ENCODE data around the gene KAT2B. TPM values are rescaled to one million over a fixed set of nuclear protein-coding genes. Genes with fewer than 3 reads are reported as not detected.

Gene KAT2B
- total and polyA plus RNA-seq, 12 donors, result 5.4 to 32.2 (median 20.9) TPM

GRCh38 chr3:20064796-20065564, 24.7 kb downstream of the KAT2B start:
- intact Hi-C loops (cut with DNase I), result no loop called here
- Histone ChIP-seq H3K27ac (no peak overlapping the region), H3K4me1 (replicated peaks in 1 of 2) (peaks cover 0 to 25% of the 10 kb centered on the region in 2 donors), H3K36me3 (replicated peaks in 1 of 2) (no peaks in the 10 kb centered on the region), H3K4me3 (no peak overlapping the region), H3K27me3 (no peaks in the 10 kb centered on the region), H3K9me3 (replicated peaks in 1 of 3) (no peaks in the 10 kb centered on the region)
- TF ChIP-seq CTCF (IDR thresholded peaks at IDR 0.05) (no peak), POLR2A (IDR thresholded peaks at IDR 0.05) (no peak)
- 47 to 62% (median 57%) methylated on average over 5 of the region's 5 CpGs for WGBS, 4 donors
- no peak for DNase-seq

DNA sequence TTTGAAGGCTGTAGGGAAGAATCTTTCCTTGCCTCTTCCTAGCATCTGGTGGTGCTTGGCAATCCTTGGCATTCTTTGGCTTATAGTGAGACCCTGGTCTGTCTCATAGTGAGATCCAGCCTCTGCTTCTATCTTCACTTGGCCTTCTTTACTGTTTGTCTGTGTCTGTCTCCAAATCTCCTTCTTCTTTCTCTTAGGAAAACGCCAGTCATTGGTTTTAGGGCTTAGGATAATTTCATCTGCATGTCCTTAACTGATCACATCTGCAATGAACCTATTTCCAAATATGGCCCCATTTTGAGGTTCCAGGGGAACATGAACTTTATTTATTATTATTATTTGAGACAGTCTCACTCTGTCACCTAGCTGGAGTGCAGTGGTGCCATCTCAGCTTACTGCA, 25.8 kb downstream of the KAT2B start:
- H3K4me3 ChIP-seq, result no peak overlapping the region
- H3K27me3 ChIP-seq, result no peaks in the 10 kb centered on the region
- TF ChIP-seq CTCF (IDR thresholded peaks at IDR 0.05), result no peak
- no peak for TF ChIP-seq POLR2A (IDR thresholded peaks at IDR 0.05)
- H3K27ac ChIP-seq, result no peak overlapping the region
- 93 to 96% (median 95%) methylated on average over 1 of the region's 1 CpG for WGBS, 4 donors
- intact Hi-C loops (cut with DNase I), result no loop called here
- H3K4me1 ChIP-seq (replicated peaks in 1 of 2), result peaks cover 0 to 18% of the 10 kb centered on the region in 2 donors
- DNase-seq, result no peak
- no peaks in the 10 kb centered on the region for H3K9me3 ChIP-seq (replicated peaks in 1 of 3)
- no peaks in the 10 kb centered on the region for H3K36me3 ChIP-seq (replicated peaks in 1 of 2)

- no peak overlapping the region for H3K27ac ChIP-seq
- peaks cover 0 to 14% of the 10 kb centered on the region in 2 donors for H3K4me1 ChIP-seq (replicated peaks in 1 of 2)
- H3K36me3 ChIP-seq (replicated peaks in 1 of 2), result no peaks in the 10 kb centered on the region
- no peak for DNase-seq
- H3K4me3 ChIP-seq, result no peak overlapping the region
- TF ChIP-seq CTCF (IDR thresholded peaks at IDR 0.05), result no peak
- TF ChIP-seq POLR2A (IDR thresholded peaks at IDR 0.05), result no peak
- 54 to 74% (median 65%) methylated on average over 6 of the region's 6 CpGs for WGBS, 4 donors
- no peaks in the 10 kb centered on the region for H3K9me3 ChIP-seq (replicated peaks in 1 of 3)
- intact Hi-C loops (cut with DNase I), result no loop called here
- no peaks in the 10 kb centered on the region for H3K27me3 ChIP-seq
Observed at GRCh38 chr3:20066850-20067617, 26.8 kb downstream of the KAT2B start.

DNA sequence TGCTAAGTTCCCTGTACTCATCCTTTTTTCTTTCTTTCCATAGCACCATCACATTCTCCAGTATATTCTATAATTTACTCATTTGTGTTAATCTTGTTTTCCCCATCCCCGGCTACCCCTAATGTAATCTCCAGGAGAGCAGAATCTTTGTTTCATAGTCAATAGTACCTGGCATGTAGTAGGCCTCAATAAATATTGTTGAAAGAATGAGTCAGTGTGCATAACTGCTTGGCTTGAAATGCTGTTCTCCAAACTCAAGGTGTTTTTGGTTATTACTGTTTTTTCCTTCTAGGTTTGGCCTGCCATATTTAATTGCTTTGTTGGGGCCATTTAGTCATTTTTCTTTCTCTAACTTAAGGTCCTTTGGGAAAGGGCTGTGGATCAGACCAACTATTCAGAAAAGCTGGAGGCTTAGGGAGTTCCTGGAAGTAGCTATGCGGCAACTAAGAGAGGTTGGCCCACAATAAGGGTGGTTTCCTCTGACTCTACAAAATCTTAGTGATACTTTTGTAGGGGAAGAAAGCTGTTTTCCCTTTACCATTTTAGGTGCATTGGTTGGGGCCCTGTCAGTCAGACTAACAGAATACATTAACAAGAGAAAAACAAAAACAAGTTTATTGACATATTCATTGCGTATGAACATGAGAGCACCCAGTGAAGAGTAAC, 28.4 kb downstream of the KAT2B start:
- intact Hi-C loops (cut with DNase I), result no loop called here
- Histone ChIP-seq H3K4me3 (no peak overlapping the region), H3K4me1 (replicated peaks in 1 of 2) (peaks cover 0 to 25% of the 10 kb centered on the region in 2 donors), H3K36me3 (replicated peaks in 1 of 2) (no peaks in the 10 kb centered on the region), H3K27ac (no peak overlapping the region), H3K9me3 (replicated peaks in 1 of 3) (no peaks in the 10 kb centered on the region), H3K27me3 (no peaks in the 10 kb centered on the region)
- TF ChIP-seq POLR2A (IDR thresholded peaks at IDR 0.05), result no peak
- DNase-seq, result no peak
- 62 to 98% (median 75%) methylated on average over 3 of the region's 3 CpGs for WGBS, 4 donors
